Keratinocyte (primary cell): Measurements from ENCODE around the gene ZNF710.

ENCODE experiments used
- EZH2 ChIP-seq: IDR thresholded peaks from one replicate; pipeline ENCODE4 v1.6.1; 2012; ENCODE audit warnings: inconsistent platforms, mild to moderate bottlenecking, low read length, moderate library complexity
- TF ChIP-seq, protein P1 (sequence below), 3 experiments: IDR thresholded peaks in 1 of 3; conservative IDR thresholded peaks in 1 of 3; optimal IDR thresholded peaks in 1 of 3; 2 replicates in 2 of 3; 3 replicates in 1 of 3; pipeline versions ENCODE3 to v1.5.1; 2011; ENCODE audit warnings: low read length in 3 of 3, mild to moderate bottlenecking in 3 of 3, moderate library complexity in 2 of 3, control low read depth in 1 of 3, inconsistent platforms in 1 of 3; ENCODE audit not compliant: insufficient read depth in 2 of 3; ENCODE audit errors: extremely low read depth in 1 of 3

DNA sequence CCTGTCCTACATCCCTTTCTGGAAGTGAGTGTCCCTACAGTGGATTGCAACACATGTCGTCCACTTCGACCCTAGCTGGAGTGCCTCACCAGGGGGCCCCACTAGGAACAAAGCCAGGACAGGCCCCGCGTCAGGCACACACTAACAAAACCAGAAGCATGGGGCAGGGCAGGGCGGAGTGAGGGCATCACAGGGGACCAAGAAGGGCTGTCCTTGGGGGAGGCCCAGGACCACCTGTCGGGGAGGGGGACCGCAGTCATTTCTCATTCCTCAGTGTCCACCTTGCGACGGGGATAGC lies 79.3 kb downstream of the ZNF710 start:
- TF ChIP-seq, protein P1, sequence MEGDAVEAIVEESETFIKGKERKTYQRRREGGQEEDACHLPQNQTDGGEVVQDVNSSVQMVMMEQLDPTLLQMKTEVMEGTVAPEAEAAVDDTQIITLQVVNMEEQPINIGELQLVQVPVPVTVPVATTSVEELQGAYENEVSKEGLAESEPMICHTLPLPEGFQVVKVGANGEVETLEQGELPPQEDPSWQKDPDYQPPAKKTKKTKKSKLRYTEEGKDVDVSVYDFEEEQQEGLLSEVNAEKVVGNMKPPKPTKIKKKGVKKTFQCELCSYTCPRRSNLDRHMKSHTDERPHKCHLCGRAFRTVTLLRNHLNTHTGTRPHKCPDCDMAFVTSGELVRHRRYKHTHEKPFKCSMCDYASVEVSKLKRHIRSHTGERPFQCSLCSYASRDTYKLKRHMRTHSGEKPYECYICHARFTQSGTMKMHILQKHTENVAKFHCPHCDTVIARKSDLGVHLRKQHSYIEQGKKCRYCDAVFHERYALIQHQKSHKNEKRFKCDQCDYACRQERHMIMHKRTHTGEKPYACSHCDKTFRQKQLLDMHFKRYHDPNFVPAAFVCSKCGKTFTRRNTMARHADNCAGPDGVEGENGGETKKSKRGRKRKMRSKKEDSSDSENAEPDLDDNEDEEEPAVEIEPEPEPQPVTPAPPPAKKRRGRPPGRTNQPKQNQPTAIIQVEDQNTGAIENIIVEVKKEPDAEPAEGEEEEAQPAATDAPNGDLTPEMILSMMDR (optimal IDR thresholded peaks at IDR 0.05 in 1 of 3, IDR thresholded peaks at IDR 0.05 in 1 of 3, conservative IDR thresholded peaks at IDR 0.05 in 1 of 3; ENCODE audit: extremely low read depth in 1 of 3, insufficient read depth in 2 of 3, low read length in 3 of 3) = no peak
- no peak for TF ChIP-seq EZH2
